Heart right ventricle (tissue), 16 donors: ENCODE data around the gene WDR54. TPM values are rescaled to one million over a fixed set of nuclear protein-coding genes. Genes with fewer than 3 reads are reported as not detected.

Experiments used
- ATAC-seq, 8 donors: fragments of 200-7000 bp; cut with Tn5 transposase; one replicate each; pipeline ENCODE4 v1.9.1; 2020; ENCODE audit warnings: mild to moderate bottlenecking in 8 of 8, moderate library complexity in 8 of 8, moderate number of reproducible peaks in 1 of 8
- DNase-seq, 2 donors: peaks; one replicate each; pipeline ENCODE4 v3.0.0-alpha.2; 2020
- H3K27ac ChIP-seq, 10 donors: fragments of 200-600 bp; sonication (generic) in 2 of 10; one replicate each; pipeline versions ENCODE4 v1.5.0 to v1.8.0; 2020 to 2022; ENCODE audit warnings: mild to moderate bottlenecking in 3 of 10
- H3K27me3 ChIP-seq, 7 donors: fragments of 200-600 bp; one replicate each; pipeline ENCODE4 v1.8.0; 2021 to 2022; ENCODE audit warnings: mild to moderate bottlenecking in 2 of 7
- H3K36me3 ChIP-seq, 9 donors: fragments of 200-600 bp; sonication (generic) in 1 of 9; one replicate each; pipeline versions ENCODE4 v1.5.0 to v1.8.0; 2020 to 2022; ENCODE audit warnings: mild to moderate bottlenecking in 2 of 9
- H3K4me1 ChIP-seq, 9 donors: fragments of 200-600 bp; sonication (generic) in 1 of 9; one replicate each; pipeline versions ENCODE4 v1.5.0 to v1.8.0; 2020 to 2022; ENCODE audit warnings: mild to moderate bottlenecking in 4 of 9
- H3K4me3 ChIP-seq, 10 donors: fragments of 200-600 bp; sonication (generic) in 2 of 10; one replicate each; pipeline versions ENCODE4 v1.5.0 to v1.8.0; 2020 to 2022; ENCODE audit warnings: mild to moderate bottlenecking in 7 of 10, moderate library complexity in 2 of 10
- H3K9me3 ChIP-seq, 11 donors: fragments of 200-600 bp in 10 of 11; sonication (generic) in 2 of 11; one replicate each; pipeline versions ENCODE4 v1.5.0 to v1.8.0; 2013 to 2022; ENCODE audit warnings: mild to moderate bottlenecking in 2 of 11, control low read depth in 1 of 11, moderate library complexity in 1 of 11
- CTCF ChIP-seq, 9 donors: fragments of 200-600 bp; sonication (generic) in 2 of 9; IDR thresholded peaks; one replicate each; pipeline versions ENCODE4 v1.5.0 to v1.8.0; 2021 to 2022; ENCODE audit warnings: antibody characterized with exemption in 9 of 9, mild to moderate bottlenecking in 5 of 9, moderate library complexity in 1 of 9
- WGBS, 2 donors: extraction: QIAGEN DNeasy Blood & Tissue Kit; methylation state at CpG; one replicate each; pipeline ENCODE4 v1.1.7; 2013; ENCODE audit warnings: inconsistent platforms in 1 of 2; 5-methylcytosine and 5-hydroxymethylcytosine counted together
- intact Hi-C, 10 donors: fragments of 100-400 bp; cut with DNase I; formaldehyde crosslinking; loops; one replicate each; pipeline versions ENCODE4 v1.11.1 to v1.14.2; 2022
- polyA plus RNA-seq, 2 donors: library from polyadenylated mRNA; stranded (reverse); fragments of 200-250 nt; gene quantifications; one replicate each; pipeline ENCODE4 v1.2.3, GENCODE V29; 2013
- total RNA-seq, 10 donors: library from RNA; stranded (reverse); fragmentation: NEBNext Ultra II Directional in 3 of 10; extraction: Animal tissue kit (Norgen Biotek cat#: 25700) in 3 of 10; gene quantifications; one replicate each; pipeline versions ENCODE4 v1.2.1 to v1.2.4, GENCODE V29; 2021 to 2023
- donor health status: Arrhythmogenic right ventricular cardiomyopathy.
- donor health status: ischemic (EF 13 %, LVEDD 7.1; RV severe dilation, severe dysfunction).
- donor health status: healthy with polysubstance abuse.
- donor health status: DM: no; HTN: yes; CAD: no.
- donor health status: DM: no; HTN: no; CAD: no.
- donor health status: ischemic (EF 25% LVEDD 6.9; RV normal size, moderate dysfunction).
- donor health status: ischemic (EF 25% LVEDD 5.7; RV mildly dilated, moderate dysfunction).
- donor health status: healthy.
- donor health status: DM: yes; HTN: yes; CAD: no.
- donor health status: Ischemic cardiomyopathy.
- donor health status: ischemic (EF 35%, LVEDD 5.7; RV mildly dilated, moderate dysfunction).
- donor health status: nonischemic (EF 11% LVEDD 7.7; RV severe dilation, severe dysfunction).
- donor health status: DM: yes; HTN: yes; CAD: no.
- donor health status: PGD.
- donor health status: ischemic (EF 29% LVEDD 5.4; RV normal size, mild dysfunction).
- donor health status: nonischemic (EF 23%, LVEDD 6.1; RV moderate dilation, normal function).

Gene WDR54
- total and polyA plus RNA-seq, 12 donors = 1.1 to 8.7 (median 2.7) TPM

- no peak overlapping the region for H3K27ac ChIP-seq
- WGBS, 2 donors = 79% methylated on average over 5 of the region's 5 CpGs
- intact Hi-C loops = no loop called here
- no peak for ATAC-seq
- H3K9me3 ChIP-seq = no peaks in the 10 kb centered on the region
- TF ChIP-seq CTCF (IDR thresholded peaks at IDR 0.05) = no peak
- no peak overlapping the region for H3K4me3 ChIP-seq
- no peak for DNase-seq
- no peaks in the 10 kb centered on the region for H3K27me3 ChIP-seq
- peaks cover 0 to 56% (median 40%) of the 10 kb centered on the region in 9 donors for H3K36me3 ChIP-seq
- H3K4me1 ChIP-seq = peaks cover 0 to 19% (median 15%) of the 10 kb centered on the region in 9 donors
Observed at GRCh38 chr2:74424995-74425406, 3.5 kb downstream of the WDR54 start.

- no peak for ATAC-seq
- Histone ChIP-seq H3K4me1 (peaks cover 0 to 17% (median 14%) of the 10 kb centered on the region in 9 donors), H3K27me3 (no peaks in the 10 kb centered on the region), H3K9me3 (no peaks in the 10 kb centered on the region), H3K27ac (no peak overlapping the region), H3K36me3 (peaks cover 0 to 62% (median 45%) of the 10 kb centered on the region in 9 donors), H3K4me3 (no peak overlapping the region)
- 84 to 85% methylated on average over 7 of the region's 7 CpGs for WGBS, 2 donors
- TF ChIP-seq CTCF (IDR thresholded peaks at IDR 0.05) = no peak
- intact Hi-C loops = no loop called here
- DNase-seq = no peak
Observed at GRCh38 chr2:74425523-74425922, 4.0 kb downstream of the WDR54 start.

- H3K27ac ChIP-seq = no peak overlapping the region
- peaks cover 0 to 69% (median 50%) of the 10 kb centered on the region in 9 donors for H3K36me3 ChIP-seq
- DNase-seq (no peak), ATAC-seq (no peak)
- 68 to 84% methylated on average over 14 of the region's 14 CpGs for WGBS, 2 donors
- H3K4me3 ChIP-seq = no peak overlapping the region
- no peaks in the 10 kb centered on the region for H3K27me3 ChIP-seq
- H3K9me3 ChIP-seq = no peaks in the 10 kb centered on the region
- intact Hi-C loops = no loop called here
- H3K4me1 ChIP-seq = peaks cover 0 to 10% (median 7%) of the 10 kb centered on the region in 9 donors
- TF ChIP-seq CTCF (IDR thresholded peaks at IDR 0.05) = no peak
Observed at GRCh38 chr2:74426181-74426758, 4.7 kb downstream of the WDR54 start.

- Histone ChIP-seq H3K9me3 (no peaks in the 10 kb centered on the region), H3K27me3 (no peaks in the 10 kb centered on the region), H3K36me3 (peaks cover 0 to 82% (median 55%) of the 10 kb centered on the region in 9 donors), H3K27ac (no peak overlapping the region), H3K4me1 (no peaks in the 10 kb centered on the region), H3K4me3 (no peak overlapping the region)
- intact Hi-C loops = no loop called here
- WGBS, 2 donors = 83 to 94% methylated on average over 3 of the region's 3 CpGs
- DNase-seq (no peak), ATAC-seq (no peak)
- no peak for TF ChIP-seq CTCF (IDR thresholded peaks at IDR 0.05)
Observed at GRCh38 chr2:74427551-74427950, 6.0 kb downstream of the WDR54 start.
